GM21360 (cell line): ENCODE results near the gene TUB.

ENCODE experiments used
- ATAC-seq: cut with Tn5 transposase; IDR thresholded peaks from one replicate; pipeline ENCODE4 v1.9.1; 2021; ENCODE audit warnings: mild to moderate bottlenecking, moderate library complexity; ENCODE audit not compliant: unreplicated experiment

Gene TUB, protein sequence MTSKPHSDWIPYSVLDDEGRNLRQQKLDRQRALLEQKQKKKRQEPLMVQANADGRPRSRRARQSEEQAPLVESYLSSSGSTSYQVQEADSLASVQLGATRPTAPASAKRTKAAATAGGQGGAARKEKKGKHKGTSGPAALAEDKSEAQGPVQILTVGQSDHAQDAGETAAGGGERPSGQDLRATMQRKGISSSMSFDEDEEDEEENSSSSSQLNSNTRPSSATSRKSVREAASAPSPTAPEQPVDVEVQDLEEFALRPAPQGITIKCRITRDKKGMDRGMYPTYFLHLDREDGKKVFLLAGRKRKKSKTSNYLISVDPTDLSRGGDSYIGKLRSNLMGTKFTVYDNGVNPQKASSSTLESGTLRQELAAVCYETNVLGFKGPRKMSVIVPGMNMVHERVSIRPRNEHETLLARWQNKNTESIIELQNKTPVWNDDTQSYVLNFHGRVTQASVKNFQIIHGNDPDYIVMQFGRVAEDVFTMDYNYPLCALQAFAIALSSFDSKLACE

GRCh38 chr11:8080674-8081590 is at the start of gene TUB:
Gene TUB, plus strand, starts transcription at chr11:8081211. Its CDS starts 300 bp downstream, at chr11:8081511.
- no peak for ATAC-seq

DNA sequence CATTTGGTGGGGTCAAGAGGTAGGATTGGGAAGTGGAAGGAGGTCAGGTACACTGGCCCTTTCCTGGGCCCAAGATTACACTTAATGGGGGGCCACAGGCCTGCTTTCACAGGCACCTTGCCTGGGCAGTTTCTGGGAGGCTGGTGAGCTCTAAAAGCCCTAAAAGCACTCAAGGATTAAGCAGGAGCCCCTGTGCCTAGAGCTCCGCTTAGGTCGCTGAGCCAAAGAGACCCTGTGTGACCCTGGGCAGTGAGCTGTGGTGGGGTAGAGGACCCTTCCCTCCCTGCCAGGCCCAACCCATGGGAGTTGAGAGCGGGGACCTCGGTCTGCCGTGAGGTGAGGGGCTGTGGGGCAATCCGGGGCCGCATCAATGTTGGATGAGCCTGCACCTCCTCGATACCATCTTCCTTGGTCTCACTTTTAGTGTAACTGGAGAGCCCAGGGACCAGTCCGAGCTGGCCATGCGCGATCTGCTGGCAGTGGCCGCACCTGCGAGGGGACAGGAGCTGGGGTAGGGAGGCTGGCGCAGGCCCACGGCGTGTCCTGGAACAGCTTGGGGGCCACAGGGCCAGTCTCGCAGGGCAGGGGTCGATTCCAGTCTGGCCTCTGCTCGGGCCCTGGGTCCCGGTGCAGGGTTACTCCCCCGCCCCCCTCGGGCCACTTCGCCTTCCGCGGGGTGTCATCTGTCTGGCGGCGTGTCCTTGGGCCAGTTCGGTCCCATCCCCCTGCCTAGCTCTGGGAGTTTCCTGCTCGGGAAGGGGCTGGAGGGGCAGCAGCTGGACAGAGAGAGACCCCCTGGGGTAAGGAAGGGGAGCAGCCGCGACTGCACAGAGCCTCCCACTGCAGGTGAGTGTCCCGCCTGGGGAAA is 49.5 kb upstream of the TUB start:
- no peak for ATAC-seq

- no peak for ATAC-seq
Observed at GRCh38 chr11:8032122-8032521, 48.9 kb upstream of the TUB start.

GRCh38 chr11:8032576-8033304 is 48.3 kb upstream of the TUB start:
- no peak for ATAC-seq

DNA sequence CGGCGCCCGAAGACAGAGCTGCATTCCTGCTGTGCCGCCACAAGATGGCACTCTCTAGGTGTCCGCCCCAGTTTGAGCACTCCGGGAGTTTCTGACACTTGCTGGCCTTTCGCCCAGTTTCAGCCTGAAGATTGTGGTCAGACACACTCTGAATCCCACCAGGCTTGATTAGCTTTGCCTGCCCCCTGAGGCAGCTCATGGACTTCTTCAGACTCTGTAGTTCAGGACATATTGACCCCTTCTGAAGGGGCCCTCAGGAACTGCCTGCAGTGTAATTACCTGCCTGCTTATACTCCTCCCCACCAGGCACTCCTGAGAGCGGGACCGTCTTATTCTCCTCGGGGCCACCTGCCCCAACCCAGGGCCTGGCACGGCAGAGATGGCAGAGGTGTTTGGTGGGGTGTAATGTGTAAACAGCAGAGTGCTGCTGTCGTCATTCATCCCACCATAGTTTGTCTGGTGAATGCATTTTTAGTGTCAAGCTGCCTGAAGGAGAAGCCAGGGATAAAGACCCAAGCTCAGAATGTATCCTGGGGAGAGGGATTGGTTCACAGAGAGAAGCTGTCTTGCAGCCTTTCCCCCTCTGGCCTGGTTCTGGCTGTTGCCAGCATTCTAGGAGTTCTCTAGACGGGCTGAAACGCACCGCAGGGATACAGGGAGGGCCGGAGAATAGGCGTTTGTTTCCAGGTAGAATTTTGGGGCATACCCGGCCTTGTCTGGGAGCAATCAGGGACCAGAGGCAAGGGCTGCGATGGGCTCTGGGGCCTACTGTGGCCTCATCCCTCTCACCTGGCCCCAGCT is 47.5 kb upstream of the TUB start:
- no peak for ATAC-seq

DNA sequence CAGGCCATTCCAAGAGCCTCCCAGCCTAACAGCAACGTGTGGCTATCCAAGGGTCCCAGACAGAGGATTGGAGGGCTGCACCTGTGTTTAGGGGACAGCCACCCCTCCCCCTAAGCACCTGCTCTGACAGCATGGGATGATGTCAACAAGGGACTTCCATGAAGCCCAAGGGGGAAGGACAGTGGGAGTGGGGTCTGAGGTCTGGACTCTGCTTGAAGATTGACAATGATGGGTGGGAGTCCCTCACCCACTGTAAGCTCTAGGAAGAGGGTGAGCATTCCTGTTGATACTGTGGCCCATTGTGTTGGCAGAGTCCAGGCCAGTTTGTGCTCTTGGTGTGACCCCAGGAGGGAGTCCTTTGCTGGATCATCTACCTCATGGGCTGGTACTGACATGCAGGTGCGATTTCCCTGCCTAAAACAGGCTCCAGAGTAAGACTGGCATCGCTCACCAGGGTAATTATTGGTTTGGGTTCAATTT is 46.9 kb upstream of the TUB start:
- ATAC-seq: no peak

GRCh38 chr11:8034604-8035190 is 46.3 kb upstream of the TUB start:
- no peak for ATAC-seq

GRCh38 chr11:8035200-8035855 is 45.7 kb upstream of the TUB start:
- ATAC-seq: no peak

GRCh38 chr11:8036002-8036802 is 44.8 kb upstream of the TUB start:
- ATAC-seq: no peak

GRCh38 chr11:8036986-8037385 is 44.0 kb upstream of the TUB start:
- ATAC-seq: no peak

DNA sequence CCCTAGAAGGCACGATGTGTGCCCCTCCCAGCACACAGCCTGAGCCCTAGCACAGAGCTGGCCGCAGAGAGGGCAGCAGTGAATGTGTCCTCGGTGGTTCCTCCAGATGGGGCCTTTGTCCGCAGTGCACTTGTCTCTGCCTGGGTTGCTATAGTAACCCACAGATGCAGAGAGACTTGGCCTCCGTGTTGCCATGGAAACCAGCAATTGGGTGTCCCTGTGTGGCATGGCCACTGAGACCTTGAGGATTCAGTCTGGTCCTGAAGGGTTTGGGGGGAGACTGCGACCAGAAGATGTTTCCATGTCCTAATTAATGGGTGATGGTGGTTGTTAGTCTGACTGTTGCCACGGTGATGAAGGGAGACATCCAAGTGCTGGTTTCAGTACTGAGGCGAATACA is 42.6 kb upstream of the TUB start:
- no peak for ATAC-seq

DNA sequence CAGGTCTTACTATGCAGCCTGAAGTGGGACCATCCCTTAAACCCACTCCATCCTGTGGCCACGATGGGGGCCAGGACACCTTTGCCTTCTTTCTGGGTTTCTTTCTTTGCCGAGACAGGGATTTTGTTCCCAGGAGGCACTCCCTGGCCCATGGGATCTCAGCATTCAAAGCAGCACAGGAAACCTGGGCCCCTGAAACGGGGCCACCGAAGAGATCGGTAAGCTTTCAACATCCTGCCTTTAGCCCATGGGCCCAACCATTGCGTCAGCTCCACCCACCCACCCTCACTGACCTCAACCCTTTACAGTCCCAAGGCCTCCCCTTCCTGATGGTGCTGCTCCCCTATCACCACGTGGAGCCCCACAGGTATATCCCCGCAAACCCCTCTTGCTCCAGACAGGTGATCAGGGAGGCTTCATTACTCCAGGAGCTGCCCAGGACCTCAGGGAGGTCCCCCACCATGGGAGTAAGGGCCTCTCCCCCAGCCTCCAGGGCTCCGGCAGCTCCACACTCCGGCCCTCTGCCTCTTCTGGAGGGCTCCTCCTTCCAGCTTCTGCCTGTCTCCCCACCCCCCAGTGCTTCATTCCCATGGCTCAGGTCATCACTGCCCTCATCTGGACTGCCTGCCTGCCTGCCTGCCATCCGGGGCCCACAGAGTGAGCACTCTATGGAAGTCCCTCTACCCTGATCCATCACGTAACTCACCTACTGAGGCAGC is 42.0 kb upstream of the TUB start:
- ATAC-seq: no peak

GRCh38 chr11:8039530-8040260 is 41.3 kb upstream of the TUB start:
- no peak for ATAC-seq

GRCh38 chr11:8040261-8040920 is 40.6 kb upstream of the TUB start:
- no peak for ATAC-seq

DNA sequence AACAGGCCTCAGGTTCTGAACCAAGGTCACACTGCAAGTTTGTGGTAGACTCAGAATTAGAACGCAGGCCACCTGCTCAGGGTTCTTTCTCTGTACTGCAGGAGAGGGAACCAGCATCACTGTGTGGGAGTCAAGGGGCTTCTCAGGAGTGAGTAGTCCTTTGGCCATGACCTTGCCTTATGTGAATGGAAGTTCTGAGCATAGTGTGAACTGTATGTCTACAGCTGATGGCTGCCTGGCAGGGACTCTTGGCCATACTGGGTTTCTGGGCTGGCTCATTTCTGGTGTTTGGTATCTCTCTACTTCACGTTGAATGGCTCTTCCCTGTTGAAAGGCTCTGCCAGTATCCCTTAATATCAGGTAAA is 40.1 kb upstream of the TUB start:
- no peak for ATAC-seq

DNA sequence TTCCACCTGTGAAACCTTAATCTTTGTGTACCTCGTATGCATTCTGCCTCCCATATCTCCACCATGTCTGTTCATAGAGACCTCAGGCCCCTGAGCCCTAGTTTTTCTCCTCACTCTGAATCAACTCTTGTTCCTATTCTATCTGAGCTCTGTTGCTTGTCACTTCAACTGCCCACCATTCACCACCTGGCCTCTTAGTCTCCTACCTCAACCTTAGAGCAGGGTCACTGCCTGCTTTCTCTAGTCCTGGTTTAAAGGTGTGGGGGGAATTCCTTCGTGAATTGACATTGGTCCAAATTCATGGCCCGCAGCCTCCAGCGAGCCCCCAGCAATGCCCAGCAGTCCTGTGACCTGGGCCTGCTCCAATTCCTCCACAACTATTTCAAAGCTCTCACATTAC is 39.4 kb upstream of the TUB start:
- ATAC-seq: no peak
